HG03457 (cell line): ENCODE results near the gene AMY1C.
"Not testable (repeated sequence)": the region's sequence is repeated elsewhere in the genome, so short reads cannot be mapped to it uniquely, and the experiment has no call there.

Experiments used
- ATAC-seq: cut with Tn5 transposase; IDR thresholded peaks from one replicate; pipeline ENCODE4 v1.9.1; 2021; ENCODE audit warnings: moderate number of reproducible peaks; ENCODE audit not compliant: unreplicated experiment

The AMY1C gene

GRCh38 chr1:103749598-103749997 lies at the start of gene AMY1C:
AMY1C (plus strand) TSS chr1:103749898; CDS start chr1:103750470, 572 bp downstream.
- not testable (repeated sequence) for ATAC-seq

GRCh38 chr1:103700669-103701068 lies 49.0 kb upstream of the AMY1C start:
- ATAC-seq, result not testable (repeated sequence)

GRCh38 chr1:103701256-103701655 lies 48.4 kb upstream of the AMY1C start:
- ATAC-seq, result not testable (repeated sequence)

GRCh38 chr1:103707670-103708069 lies 42.0 kb upstream of the AMY1C start:
- ATAC-seq, result not testable (repeated sequence)

- ATAC-seq, result not testable (repeated sequence)
These were observed 39.3 kb upstream of the AMY1C start for GRCh38 chr1:103710381-103710780.

GRCh38 chr1:103717404-103717803 lies 32.3 kb upstream of the AMY1C start:
- not testable (repeated sequence) for ATAC-seq

GRCh38 chr1:103721473-103721872 lies 28.2 kb upstream of the AMY1C start:
- not testable (repeated sequence) for ATAC-seq

- not testable (repeated sequence) for ATAC-seq
These were observed 14.4 kb upstream of the AMY1C start for GRCh38 chr1:103735334-103735733.

GRCh38 chr1:103738031-103738430 lies 11.7 kb upstream of the AMY1C start:
- not testable (repeated sequence) for ATAC-seq

- ATAC-seq, result not testable (repeated sequence)
These were observed 5.2 kb upstream of the AMY1C start for GRCh38 chr1:103744449-103744848.

GRCh38 chr1:103745040-103745439 lies 4.7 kb upstream of the AMY1C start:
- not testable (repeated sequence) for ATAC-seq

- not testable (repeated sequence) for ATAC-seq
These were observed 1.4 kb upstream of the AMY1C start for GRCh38 chr1:103748273-103748672.

- no peak for ATAC-seq
These were observed 12.2 kb downstream of the AMY1C start for GRCh38 chr1:103761896-103762295.

- no peak for ATAC-seq
These were observed 30.2 kb downstream of the AMY1C start for GRCh38 chr1:103779932-103780331.

GRCh38 chr1:103783944-103784377 lies 34.3 kb downstream of the AMY1C start:
- ATAC-seq, result peak; percentile 49

GRCh38 chr1:103788377-103788776 lies 38.7 kb downstream of the AMY1C start:
- ATAC-seq, result no peak

- ATAC-seq, result no peak
These were observed 40.5 kb downstream of the AMY1C start for GRCh38 chr1:103790172-103790571.
